HCT116 (cell line): ENCODE measurements around the gene TANGO6. TPM values are rescaled to one million over a fixed set of nuclear protein-coding genes. Genes with fewer than 3 reads are reported as not detected.

Experiments
- ATAC-seq: fragments of 200-7000 bp; cut with Tn5 transposase; 2 replicates; pipeline ENCODE4 v1.9.1; 2020; ENCODE audit warnings: mild to moderate bottlenecking, moderate library complexity
- BruUV-seq: library from RNA; stranded (reverse); fragments of 400-500 nt; replicated peaks from 2 replicates; lab custom pipeline; 2021; lab: Mats Ljungman, UMichigan
- CTCF ChIA-PET: fragments of 300-600 bp; sonication (Branson Sonifier 250); formaldehyde crosslinking; loops from one replicate; lab custom pipeline; 2021; ENCODE audit warnings: antibody characterized with exemption; lab: Charles Lee
- POLR2A ChIA-PET: fragments of 300-600, 350-600 bp; sonication (Branson Sonifier 250); formaldehyde crosslinking; loops from one replicate; lab custom pipeline; 2021; ENCODE audit warnings: antibody characterized with exemption; lab: Charles Lee
- RAD21 ChIA-PET, 2 experiments: fragments of 300-600 bp; sonication (Branson Sonifier 250); formaldehyde crosslinking; loops; one replicate each; lab custom pipeline; 2023; ENCODE audit warnings: low total read pairs in 2 of 2; ENCODE audit not compliant: uncharacterized antibody in 2 of 2, unreplicated experiment in 2 of 2, low non-redundant PET in 1 of 2; lab: Charles Lee
- DNase-seq: peaks from one replicate; pipeline ENCODE4 v3.0.0-alpha.2; 2010; ENCODE audit warnings: low read depth, low spot score
- H2AFZ ChIP-seq: fragments of 200-600 bp; shearing (Covaris generic), sonication (generic); 2 replicates; pipeline ENCODE4 v1.6.1; 2017; ENCODE audit warnings: low read depth, mixed run types, mixed read lengths, antibody characterized with exemption, low read length; ENCODE audit not compliant: poor library complexity, severe bottlenecking
- H3K27ac ChIP-seq: 2 replicates; pipeline ENCODE4 v1.5.1; 2012; ENCODE audit warnings: low read depth, low read length
- H3K27me3 ChIP-seq: fragments of 200-600 bp; sonication (generic); 2 replicates; pipeline ENCODE4 v1.6.1; 2016; ENCODE audit warnings: mixed run types, low read length, mixed read lengths; ENCODE audit not compliant: insufficient read depth
- H3K36me3 ChIP-seq, 2 experiments: fragments of 200-500 bp in 1 of 2; fragments of 200-600 bp in 1 of 2; sonication (Bioruptor generic) in 1 of 2; sonication (generic) in 1 of 2; 2 replicates each; pipeline versions ENCODE4 v1.5.1 to v1.6.1; 2014 to 2016; ENCODE audit warnings: low read length in 2 of 2, inconsistent platforms in 1 of 2, mixed read lengths in 1 of 2, mixed run types in 1 of 2; ENCODE audit not compliant: insufficient read depth in 2 of 2, control insufficient read depth in 1 of 2
- H3K4me1 ChIP-seq, 2 experiments: fragments of 200-600 bp in 1 of 2; sonication (generic) in 1 of 2; 2 replicates each; pipeline versions ENCODE4 v1.5.1 to v1.6.1; 2012 to 2017; ENCODE audit warnings: low read length in 2 of 2, inconsistent platforms in 1 of 2, mild to moderate bottlenecking in 1 of 2, mixed read lengths in 1 of 2, mixed run types in 1 of 2, moderate library complexity in 1 of 2; ENCODE audit not compliant: insufficient read depth in 2 of 2, control insufficient read depth in 1 of 2
- H3K4me2 ChIP-seq: fragments of 200-600 bp; sonication (generic); 2 replicates; pipeline ENCODE4 v1.6.1; 2017; ENCODE audit warnings: mixed run types, low read length, mixed read lengths
- H3K4me3 ChIP-seq, 2 experiments: fragments of 200-600 bp in 1 of 2; sonication (generic) in 1 of 2; replicated peaks in 1 of 2; 2 replicates each; pipeline ENCODE4 v1.5.1; 2011 to 2016; ENCODE audit warnings: low read length in 2 of 2, control low read depth in 1 of 2, low read depth in 1 of 2, mild to moderate bottlenecking in 1 of 2, mixed read lengths in 1 of 2, mixed run types in 1 of 2
- H3K79me2 ChIP-seq: fragments of 200-600 bp; sonication (generic); 2 replicates; pipeline ENCODE4 v1.6.1; 2017; ENCODE audit warnings: mild to moderate bottlenecking, mixed run types, low read length, moderate library complexity, mixed read lengths; ENCODE audit not compliant: insufficient read depth
- H3K9ac ChIP-seq: fragments of 200-600 bp; sonication (generic); 2 replicates; pipeline ENCODE4 v1.6.1; 2016; ENCODE audit warnings: low read length, mixed read lengths
- H3K9me2 ChIP-seq: fragments of 200-600 bp; sonication (generic), shearing (Covaris generic); 2 replicates; pipeline ENCODE4 v1.6.1; 2017; ENCODE audit warnings: mixed run types, mild to moderate bottlenecking, moderate library complexity; ENCODE audit not compliant: insufficient read depth
- H3K9me3 ChIP-seq, 2 experiments: fragments of 200-500 bp in 1 of 2; fragments of 200-600 bp in 1 of 2; sonication (Bioruptor generic) in 1 of 2; sonication (generic) in 1 of 2; 2 replicates each; pipeline ENCODE4 v1.6.1; 2014 to 2017; ENCODE audit warnings: low read length in 2 of 2, mixed read lengths in 2 of 2, inconsistent platforms in 1 of 2, low read depth in 1 of 2, mild to moderate bottlenecking in 1 of 2, mixed run types in 1 of 2, moderate library complexity in 1 of 2; ENCODE audit not compliant: control insufficient read depth in 1 of 2, insufficient read depth in 1 of 2
- H4K20me1 ChIP-seq: fragments of 200-600 bp; sonication (generic), shearing (Covaris generic); 2 replicates; pipeline ENCODE4 v1.6.1; 2017; ENCODE audit warnings: mixed run types, mild to moderate bottlenecking, moderate library complexity; ENCODE audit not compliant: insufficient read depth
- CBX3 ChIP-seq: IDR thresholded peaks from 2 replicates; pipeline ENCODE4 v1.6.1; 2012; ENCODE audit warnings: low read depth
- EGR1 ChIP-seq: IDR thresholded peaks from 2 replicates; pipeline ENCODE4 v1.6.1; 2012; ENCODE audit warnings: low read depth
- EZH2 ChIP-seq: fragments of 200-600 bp; sonication (generic); IDR thresholded peaks from 2 replicates; pipeline ENCODE4 v1.6.1; 2017; ENCODE audit warnings: antibody characterized with exemption, mixed run types
- EZH2phosphoT487 ChIP-seq: fragments of 200-600 bp; IDR thresholded peaks from 2 replicates; pipeline ENCODE4 v1.6.1; 2018; ENCODE audit warnings: antibody characterized with exemption, borderline replicate concordance
- JUND ChIP-seq: IDR thresholded peaks from 2 replicates; pipeline ENCODE4 v1.6.1; 2012
- RAD21 ChIP-seq: IDR thresholded peaks from 2 replicates; pipeline ENCODE4 v1.6.1; 2012; ENCODE audit warnings: low read depth, mild to moderate bottlenecking
- YY1 ChIP-seq: IDR thresholded peaks from 2 replicates; pipeline ENCODE4 v1.6.1; 2011; ENCODE audit warnings: low read length, low read depth, moderate library complexity, mild to moderate bottlenecking; ENCODE audit not compliant: insufficient replicate concordance; ENCODE audit errors: extremely low read depth
- ZFX ChIP-seq: fragments of 450-650 bp; IDR thresholded peaks from 2 replicates; pipeline ENCODE4 v1.6.1; 2017
- intact Hi-C: fragments of 100-400 bp; cut with micrococcal nuclease; formaldehyde crosslinking; loops from 2 replicates; pipeline ENCODE4 v1.10.0; 2022
- total RNA-seq: library from RNA; stranded (reverse); gene quantifications from one replicate; pipeline ENCODE4 v1.2.1, GENCODE V29; 2021; ENCODE audit not compliant: unreplicated experiment
- TF ChIP-seq, protein P1 (sequence below), 3 experiments: fragments of 200-600 bp in 1 of 3; sonication (generic) in 1 of 3; IDR thresholded peaks in 2 of 3; conservative IDR thresholded peaks in 1 of 3; 2 replicates each; pipeline ENCODE4 v1.5.1; 2012 to 2017; ENCODE audit warnings: low read depth in 2 of 3, low read length in 2 of 3, antibody characterized with exemption in 1 of 3, borderline replicate concordance in 1 of 3, control low read depth in 1 of 3, mild to moderate bottlenecking in 1 of 3, mixed read lengths in 1 of 3, mixed run types in 1 of 3, moderate library complexity in 1 of 3; ENCODE audit not compliant: insufficient read depth in 1 of 3
- TF ChIP-seq, protein P2 (sequence below): IDR thresholded peaks from 2 replicates; pipeline ENCODE4 v1.6.1; 2012

Gene TANGO6
- total RNA-seq, 1 experiment from 2014 or later = 16.4 TPM

DNA sequence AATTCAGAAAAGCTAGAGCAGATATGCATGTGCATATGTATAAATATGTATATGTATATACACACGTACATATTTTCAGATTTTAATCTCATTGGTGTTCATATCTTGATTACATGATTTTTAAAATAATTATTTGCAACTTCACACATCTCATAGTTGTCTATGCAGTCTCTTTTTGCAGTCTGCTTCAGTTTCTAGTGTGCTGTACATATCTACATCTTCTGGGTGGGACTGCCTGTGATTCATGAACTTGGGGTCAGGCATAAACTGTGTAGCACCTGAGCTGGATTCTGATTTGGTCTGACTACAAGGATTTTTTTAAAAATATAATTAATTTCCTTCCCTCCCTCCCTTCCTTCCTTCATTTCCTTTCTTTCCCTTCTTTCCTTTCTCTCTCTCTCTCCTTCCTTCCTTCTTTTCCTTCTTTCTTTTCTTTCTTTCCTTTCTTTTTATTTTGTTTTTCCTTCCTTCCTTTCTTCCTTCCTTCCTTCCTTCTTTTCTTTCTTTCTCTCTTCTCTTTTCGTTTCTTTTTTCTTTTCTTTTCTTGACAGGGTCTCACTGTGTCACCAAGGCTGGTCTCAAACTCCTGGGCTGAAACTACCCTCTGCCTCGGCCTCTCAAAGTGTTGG, 96.5 kb downstream of the TANGO6 start:
- Histone ChIP-seq H3K9ac (no peak overlapping the region), H3K27ac (no peak overlapping the region), H3K4me2 (no peak overlapping the region), H2AFZ (no peak overlapping the region), H3K9me3 (no peaks in the 10 kb centered on the region), H3K79me2 (no peaks in the 10 kb centered on the region), H3K36me3 (no peaks in the 10 kb centered on the region), H3K4me1 (peaks cover 9 to 13% of the 10 kb centered on the region in 2 experiments; a peak in 3 of 4 replicates), H4K20me1 (no peaks in the 10 kb centered on the region), H3K4me3 (no peak overlapping the region), H3K9me2 (no peaks in the 10 kb centered on the region), H3K27me3 (no peaks in the 10 kb centered on the region)
- ChIA-PET CTCF (no interaction called here), RAD21 (no interaction called here), POLR2A (no interaction called here)
- intact Hi-C loops = no loop called here
- no TSS peak for BruUV-seq
- no peak for TF ChIP-seq JUND
- no peak for TF ChIP-seq RAD21
- TF ChIP-seq CBX3 = no peak
- DNase-seq (no peak), ATAC-seq (no peak)

DNA sequence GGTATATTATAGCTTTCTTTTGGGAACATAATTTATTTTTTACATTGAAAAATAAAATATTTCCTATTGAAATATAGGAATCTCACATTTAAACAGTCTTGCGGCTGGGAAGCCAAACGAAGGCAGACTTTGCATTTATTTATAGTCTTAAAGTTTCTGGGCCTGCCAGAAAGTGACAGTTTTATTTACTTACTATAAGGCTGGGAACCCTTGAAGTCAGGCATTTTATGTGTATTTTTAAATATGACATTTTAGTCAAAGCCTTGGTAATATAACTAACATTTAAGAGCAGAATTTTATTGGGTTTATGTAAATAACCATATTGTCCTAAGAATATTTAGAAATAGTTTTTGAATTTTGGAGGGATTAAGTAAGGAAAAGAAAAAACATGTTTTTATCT, 97.5 kb downstream of the TANGO6 start:
- TF ChIP-seq RAD21 (no peak), EGR1 (no peak), ZFX (no peak), YY1 (no peak), EZH2phosphoT487 (no peak), EZH2 (no peak)
- TF ChIP-seq, protein P1, sequence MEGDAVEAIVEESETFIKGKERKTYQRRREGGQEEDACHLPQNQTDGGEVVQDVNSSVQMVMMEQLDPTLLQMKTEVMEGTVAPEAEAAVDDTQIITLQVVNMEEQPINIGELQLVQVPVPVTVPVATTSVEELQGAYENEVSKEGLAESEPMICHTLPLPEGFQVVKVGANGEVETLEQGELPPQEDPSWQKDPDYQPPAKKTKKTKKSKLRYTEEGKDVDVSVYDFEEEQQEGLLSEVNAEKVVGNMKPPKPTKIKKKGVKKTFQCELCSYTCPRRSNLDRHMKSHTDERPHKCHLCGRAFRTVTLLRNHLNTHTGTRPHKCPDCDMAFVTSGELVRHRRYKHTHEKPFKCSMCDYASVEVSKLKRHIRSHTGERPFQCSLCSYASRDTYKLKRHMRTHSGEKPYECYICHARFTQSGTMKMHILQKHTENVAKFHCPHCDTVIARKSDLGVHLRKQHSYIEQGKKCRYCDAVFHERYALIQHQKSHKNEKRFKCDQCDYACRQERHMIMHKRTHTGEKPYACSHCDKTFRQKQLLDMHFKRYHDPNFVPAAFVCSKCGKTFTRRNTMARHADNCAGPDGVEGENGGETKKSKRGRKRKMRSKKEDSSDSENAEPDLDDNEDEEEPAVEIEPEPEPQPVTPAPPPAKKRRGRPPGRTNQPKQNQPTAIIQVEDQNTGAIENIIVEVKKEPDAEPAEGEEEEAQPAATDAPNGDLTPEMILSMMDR (IDR thresholded peaks at IDR 0.05 in 2 of 3, conservative IDR thresholded peaks at IDR 0.05 in 1 of 3; ENCODE audit: borderline replicate concordance in 1 of 3, insufficient read depth in 1 of 3, low read depth in 2 of 3, low read length in 2 of 3) = no peak
- TF ChIP-seq, protein P2, sequence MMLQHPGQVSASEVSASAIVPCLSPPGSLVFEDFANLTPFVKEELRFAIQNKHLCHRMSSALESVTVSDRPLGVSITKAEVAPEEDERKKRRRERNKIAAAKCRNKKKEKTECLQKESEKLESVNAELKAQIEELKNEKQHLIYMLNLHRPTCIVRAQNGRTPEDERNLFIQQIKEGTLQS = no peak
- intact Hi-C loops = no loop called here
- no TSS peak for BruUV-seq
- H3K9me2 ChIP-seq = no peaks in the 10 kb centered on the region
- no peaks in the 10 kb centered on the region for H4K20me1 ChIP-seq
- no peak overlapping the region for H3K4me2 ChIP-seq
- no peak overlapping the region for H3K4me3 ChIP-seq
- H3K4me1 ChIP-seq = peaks cover 9 to 12% of the 10 kb centered on the region in 2 experiments; a peak in 3 of 4 replicates
- ChIA-PET POLR2A (no interaction called here), CTCF (no interaction called here), RAD21 (no interaction called here)
- no peak for ATAC-seq
- no peak overlapping the region for H3K27ac ChIP-seq
- no peaks in the 10 kb centered on the region for H3K9me3 ChIP-seq
- no peak overlapping the region for H3K9ac ChIP-seq
- H3K36me3 ChIP-seq = no peaks in the 10 kb centered on the region
- no peaks in the 10 kb centered on the region for H3K27me3 ChIP-seq
- H3K79me2 ChIP-seq = no peaks in the 10 kb centered on the region
- DNase-seq = no peak
- H2AFZ ChIP-seq = no peak overlapping the region
